LNCAP (cell line): ENCODE measurements around the gene KIF18B.

ENCODE experiments used
- TF ChIP-seq, protein P1 (sequence below): fragments of 450-650 bp; IDR thresholded peaks from 2 replicates; pipeline ENCODE4 v1.5.1; 2017; ENCODE audit warnings: mild to moderate bottlenecking

Gene KIF18B

GRCh38 chr17:44967907-44968224 lies 20.3 kb upstream of the KIF18B start:
- TF ChIP-seq, protein P1, sequence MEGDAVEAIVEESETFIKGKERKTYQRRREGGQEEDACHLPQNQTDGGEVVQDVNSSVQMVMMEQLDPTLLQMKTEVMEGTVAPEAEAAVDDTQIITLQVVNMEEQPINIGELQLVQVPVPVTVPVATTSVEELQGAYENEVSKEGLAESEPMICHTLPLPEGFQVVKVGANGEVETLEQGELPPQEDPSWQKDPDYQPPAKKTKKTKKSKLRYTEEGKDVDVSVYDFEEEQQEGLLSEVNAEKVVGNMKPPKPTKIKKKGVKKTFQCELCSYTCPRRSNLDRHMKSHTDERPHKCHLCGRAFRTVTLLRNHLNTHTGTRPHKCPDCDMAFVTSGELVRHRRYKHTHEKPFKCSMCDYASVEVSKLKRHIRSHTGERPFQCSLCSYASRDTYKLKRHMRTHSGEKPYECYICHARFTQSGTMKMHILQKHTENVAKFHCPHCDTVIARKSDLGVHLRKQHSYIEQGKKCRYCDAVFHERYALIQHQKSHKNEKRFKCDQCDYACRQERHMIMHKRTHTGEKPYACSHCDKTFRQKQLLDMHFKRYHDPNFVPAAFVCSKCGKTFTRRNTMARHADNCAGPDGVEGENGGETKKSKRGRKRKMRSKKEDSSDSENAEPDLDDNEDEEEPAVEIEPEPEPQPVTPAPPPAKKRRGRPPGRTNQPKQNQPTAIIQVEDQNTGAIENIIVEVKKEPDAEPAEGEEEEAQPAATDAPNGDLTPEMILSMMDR, result no peak

DNA sequence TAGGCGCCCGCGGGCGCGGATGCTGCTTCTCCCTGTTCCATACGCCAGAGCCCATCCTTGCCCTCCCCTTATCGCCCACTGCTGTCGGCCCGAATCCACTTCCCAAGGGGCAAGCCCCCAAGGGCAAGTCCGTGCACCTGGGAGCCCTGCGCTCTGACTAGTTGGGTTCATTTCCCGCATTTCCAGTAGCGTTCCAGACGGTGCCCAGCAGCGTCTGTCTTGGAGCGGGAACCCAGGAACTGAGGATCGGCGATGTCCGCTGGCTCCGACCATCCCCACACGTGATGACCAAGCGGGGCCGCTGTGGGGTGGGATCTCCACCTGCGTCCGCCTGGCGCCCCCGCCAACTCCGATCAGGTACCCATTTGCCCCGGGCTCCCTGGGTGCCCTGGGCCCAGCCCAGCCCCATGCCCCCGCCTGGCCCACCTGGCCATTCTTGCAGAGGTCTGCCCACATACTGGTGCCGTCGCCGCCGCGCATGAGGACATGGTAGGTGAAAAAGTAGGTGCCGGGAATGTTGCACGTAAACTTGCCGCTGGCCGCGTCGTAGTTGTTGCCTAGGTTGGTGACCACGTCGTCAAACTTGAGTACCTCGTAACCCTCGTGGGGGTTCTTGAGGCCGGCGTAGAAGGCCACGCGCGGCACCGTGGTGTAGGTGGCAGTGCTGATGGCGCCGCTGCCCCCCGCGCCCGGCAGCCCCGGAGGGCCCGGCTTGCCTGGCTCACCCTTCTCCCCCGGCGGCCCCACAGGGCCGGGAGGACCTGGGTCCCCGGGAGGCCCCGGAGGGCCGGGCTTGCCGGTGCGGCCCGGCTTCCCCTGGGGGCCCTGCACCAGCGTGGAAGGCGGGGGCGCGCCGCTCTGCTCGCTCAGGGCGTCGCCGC lies 19.7 kb upstream of the KIF18B start:
- TF ChIP-seq, protein P1, result no peak

- TF ChIP-seq, protein P1, result no peak
These were observed 18.9 kb upstream of the KIF18B start for GRCh38 chr17:44966348-44967025.

GRCh38 chr17:44965481-44966234 lies 18.1 kb upstream of the KIF18B start:
- TF ChIP-seq, protein P1, result no peak

- TF ChIP-seq, protein P1, result no peak
These were observed 14.4 kb upstream of the KIF18B start for GRCh38 chr17:44961921-44962350.

DNA sequence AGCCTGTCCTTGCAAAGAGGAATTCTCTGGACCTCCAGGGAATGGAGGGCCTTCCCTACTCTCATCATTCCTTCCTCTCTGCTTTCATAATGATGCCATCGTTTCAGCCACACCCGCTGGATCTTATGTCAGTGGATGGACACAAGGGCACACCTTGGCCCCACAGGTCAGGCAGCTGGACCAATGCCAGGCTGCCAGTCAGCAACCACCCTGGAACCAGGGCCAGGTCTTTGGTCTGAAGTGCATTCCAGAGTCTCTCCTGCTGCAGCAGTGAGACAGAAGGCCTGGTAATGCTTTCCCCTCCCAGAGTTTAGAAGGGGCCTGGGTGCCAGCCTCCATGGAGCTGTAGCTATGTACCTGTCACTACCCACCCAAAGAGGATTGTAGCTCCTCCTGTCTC lies 13.1 kb upstream of the KIF18B start:
- TF ChIP-seq, protein P1, result no peak

DNA sequence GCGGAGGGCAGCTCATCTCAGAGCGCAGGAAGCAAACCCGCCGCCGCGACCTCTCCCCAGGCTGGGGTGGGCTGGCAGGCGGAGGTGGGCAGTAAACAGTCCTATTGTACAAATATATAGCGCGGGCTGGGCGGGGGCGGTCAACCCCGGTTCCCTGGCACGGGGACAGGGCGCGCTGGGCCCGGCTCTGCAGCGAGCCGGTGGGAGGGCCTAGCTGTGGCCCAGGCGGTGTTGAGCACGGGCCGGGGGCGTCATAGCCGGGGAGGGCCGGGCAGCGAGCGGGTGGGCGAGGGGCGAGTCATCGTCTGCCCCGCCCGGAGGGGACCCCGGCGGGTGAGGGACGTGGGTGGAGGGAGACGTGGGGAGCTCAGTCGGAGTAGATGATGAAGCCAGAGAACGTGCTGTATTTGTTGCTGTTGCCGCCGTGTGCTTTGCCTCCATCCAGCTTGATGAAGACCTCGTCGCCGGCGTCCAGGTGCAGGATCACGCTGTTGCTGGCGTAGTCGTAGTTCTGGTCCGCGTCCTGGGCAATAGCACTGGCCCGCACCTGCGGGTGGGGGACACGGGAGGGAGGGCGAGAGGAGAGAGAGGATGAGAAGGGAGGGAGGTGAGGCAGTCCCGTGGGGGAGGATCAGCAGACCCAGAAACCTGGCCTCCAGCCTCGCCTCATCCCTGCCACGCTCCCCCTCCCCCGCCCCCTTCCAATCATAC lies 12.4 kb upstream of the KIF18B start:
- TF ChIP-seq, protein P1, result no peak
